Progenitor cell of endocrine pancreas (in vitro differentiated cells): ENCODE data around the gene PPP6R3. TPM values are rescaled to one million over a fixed set of nuclear protein-coding genes. Genes with fewer than 3 reads are reported as not detected.

Experiments
- DNase-seq: peaks from one replicate; pipeline ENCODE4 v3.0.0; 2021; ENCODE audit warnings: low spot score; ENCODE audit not compliant: unreplicated experiment
- H3K27ac Mint-ChIP-seq: 2 replicates; pipeline ENCODE4 v1.8.0; 2021; ENCODE audit warnings: mild to moderate bottlenecking, moderate library complexity, mixed read lengths
- H3K27me3 Mint-ChIP-seq: 2 replicates; pipeline ENCODE4 v1.8.0; 2021; ENCODE audit warnings: mixed read lengths
- H3K36me3 Mint-ChIP-seq: 2 replicates; pipeline ENCODE4 v1.8.0; 2022; ENCODE audit warnings: mixed read lengths; ENCODE audit not compliant: insufficient read depth
- H3K4me1 Mint-ChIP-seq: 2 replicates; pipeline ENCODE4 v1.8.0; 2021; ENCODE audit warnings: low read depth, mixed read lengths
- H3K4me3 Mint-ChIP-seq: 2 replicates; pipeline ENCODE4 v1.8.0; 2021; ENCODE audit warnings: low read depth, mild to moderate bottlenecking, moderate library complexity, mixed read lengths
- H3K9me3 Mint-ChIP-seq: 2 replicates; pipeline ENCODE4 v1.8.0; 2021; ENCODE audit warnings: low read depth, mixed read lengths
- CTCF ChIP-seq: fragments of 200-600 bp; sonication (generic); IDR thresholded peaks from one replicate; pipeline ENCODE4 v1.5.0; 2021; ENCODE audit warnings: antibody characterized with exemption, mild to moderate bottlenecking; ENCODE audit not compliant: unreplicated experiment
- total RNA-seq: library from RNA; stranded (reverse); gene quantifications from 2 replicates; pipeline ENCODE4 v1.2.1, GENCODE V29; 2021

Gene PPP6R3
- total RNA-seq, 1 donor from 2014 or later = 124 TPM

GRCh38 chr11:68523743-68524142 is 63.2 kb downstream of the PPP6R3 start:
- no peaks in the 10 kb centered on the region for H3K9me3 Mint-ChIP-seq
- peaks cover 37% of the 10 kb centered on the region for H3K36me3 Mint-ChIP-seq
- no peak for TF ChIP-seq CTCF
- H3K27me3 Mint-ChIP-seq = no peaks in the 10 kb centered on the region
- H3K27ac Mint-ChIP-seq = no peak overlapping the region
- no peak for DNase-seq
- H3K4me1 Mint-ChIP-seq = peaks cover 5% of the 10 kb centered on the region
- H3K4me3 Mint-ChIP-seq = no peak overlapping the region

- Mint-ChIP-seq H3K9me3 (no peaks in the 10 kb centered on the region), H3K27ac (peak overlapping the region; percentile 26), H3K4me3 (no peak overlapping the region), H3K36me3 (peaks cover 38% of the 10 kb centered on the region), H3K4me1 (peaks cover 5% of the 10 kb centered on the region), H3K27me3 (no peaks in the 10 kb centered on the region)
- TF ChIP-seq CTCF = no peak
- no peak for DNase-seq
These were observed 63.7 kb downstream of the PPP6R3 start for GRCh38 chr11:68524213-68524612.

GRCh38 chr11:68524681-68525080 is 64.1 kb downstream of the PPP6R3 start:
- Mint-ChIP-seq H3K9me3 (no peaks in the 10 kb centered on the region), H3K4me3 (no peak overlapping the region), H3K27ac (no peak overlapping the region), H3K27me3 (no peaks in the 10 kb centered on the region), H3K4me1 (peaks cover 5% of the 10 kb centered on the region), H3K36me3 (peaks cover 36% of the 10 kb centered on the region)
- no peak for DNase-seq
- no peak for TF ChIP-seq CTCF

- no peak overlapping the region for H3K27ac Mint-ChIP-seq
- H3K27me3 Mint-ChIP-seq = no peaks in the 10 kb centered on the region
- H3K4me1 Mint-ChIP-seq = peaks cover 5% of the 10 kb centered on the region
- TF ChIP-seq CTCF = no peak
- H3K4me3 Mint-ChIP-seq = no peak overlapping the region
- no peaks in the 10 kb centered on the region for H3K9me3 Mint-ChIP-seq
- DNase-seq = no peak
- peaks cover 34% of the 10 kb centered on the region for H3K36me3 Mint-ChIP-seq
These were observed 64.8 kb downstream of the PPP6R3 start for GRCh38 chr11:68525336-68525735.

GRCh38 chr11:68525930-68526329 is 65.4 kb downstream of the PPP6R3 start:
- no peaks in the 10 kb centered on the region for H3K27me3 Mint-ChIP-seq
- H3K4me3 Mint-ChIP-seq = no peak overlapping the region
- H3K4me1 Mint-ChIP-seq = peaks cover 5% of the 10 kb centered on the region
- H3K9me3 Mint-ChIP-seq = no peaks in the 10 kb centered on the region
- no peak overlapping the region for H3K27ac Mint-ChIP-seq
- H3K36me3 Mint-ChIP-seq = peaks cover 31% of the 10 kb centered on the region
- no peak for DNase-seq
- no peak for TF ChIP-seq CTCF

- Mint-ChIP-seq H3K4me3 (no peak overlapping the region), H3K4me1 (peaks cover 10% of the 10 kb centered on the region), H3K36me3 (peaks cover 19% of the 10 kb centered on the region), H3K27me3 (no peaks in the 10 kb centered on the region), H3K27ac (no peak overlapping the region), H3K9me3 (no peaks in the 10 kb centered on the region)
- DNase-seq = no peak
- TF ChIP-seq CTCF = no peak
These were observed 67.0 kb downstream of the PPP6R3 start for GRCh38 chr11:68527585-68527984.
